LNCaP clone FGC (cell line): Measurements from ENCODE around the gene LEAP2.
A peak's percentile ranks its signal among the peaks of the same experiment; 100 is the strongest.

Source experiments
- DNase-seq: peaks from one replicate; pipeline ENCODE4 v3.0.0-alpha.2; 2011; ENCODE audit warnings: low read depth
- H3K4me3 ChIP-seq: 2 replicates; pipeline ENCODE4 v1.5.1; 2011; ENCODE audit warnings: mild to moderate bottlenecking, low read depth, low read length, control low read depth
- TF ChIP-seq, protein P1 (sequence below): IDR thresholded peaks from 2 replicates; pipeline ENCODE4 v1.5.1; 2012; ENCODE audit warnings: mild to moderate bottlenecking; ENCODE audit not compliant: control insufficient read depth, insufficient read depth; ENCODE audit errors: extremely low read depth

Gene LEAP2

DNA sequence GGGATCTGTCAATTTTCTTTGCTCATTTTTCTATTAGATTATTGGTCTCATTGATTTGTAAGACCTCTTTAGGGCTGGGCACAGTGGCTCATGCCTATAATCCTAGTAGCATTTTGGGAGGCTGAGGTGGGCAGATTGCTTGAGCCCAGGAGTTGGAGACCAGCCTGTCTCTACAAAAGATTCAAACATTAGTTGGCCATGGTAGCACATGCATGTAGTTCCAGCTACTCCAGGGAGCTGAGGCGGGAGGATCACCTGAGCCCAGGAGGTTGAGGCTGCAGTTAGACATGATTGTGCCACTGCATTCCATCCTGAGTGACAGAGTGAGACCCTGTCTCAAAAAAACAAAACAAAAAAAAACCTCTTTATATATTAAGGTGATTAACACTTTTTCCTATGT, 36.6 kb upstream of the LEAP2 start:
- no peak overlapping the region for H3K4me3 ChIP-seq
- TF ChIP-seq, protein P1, sequence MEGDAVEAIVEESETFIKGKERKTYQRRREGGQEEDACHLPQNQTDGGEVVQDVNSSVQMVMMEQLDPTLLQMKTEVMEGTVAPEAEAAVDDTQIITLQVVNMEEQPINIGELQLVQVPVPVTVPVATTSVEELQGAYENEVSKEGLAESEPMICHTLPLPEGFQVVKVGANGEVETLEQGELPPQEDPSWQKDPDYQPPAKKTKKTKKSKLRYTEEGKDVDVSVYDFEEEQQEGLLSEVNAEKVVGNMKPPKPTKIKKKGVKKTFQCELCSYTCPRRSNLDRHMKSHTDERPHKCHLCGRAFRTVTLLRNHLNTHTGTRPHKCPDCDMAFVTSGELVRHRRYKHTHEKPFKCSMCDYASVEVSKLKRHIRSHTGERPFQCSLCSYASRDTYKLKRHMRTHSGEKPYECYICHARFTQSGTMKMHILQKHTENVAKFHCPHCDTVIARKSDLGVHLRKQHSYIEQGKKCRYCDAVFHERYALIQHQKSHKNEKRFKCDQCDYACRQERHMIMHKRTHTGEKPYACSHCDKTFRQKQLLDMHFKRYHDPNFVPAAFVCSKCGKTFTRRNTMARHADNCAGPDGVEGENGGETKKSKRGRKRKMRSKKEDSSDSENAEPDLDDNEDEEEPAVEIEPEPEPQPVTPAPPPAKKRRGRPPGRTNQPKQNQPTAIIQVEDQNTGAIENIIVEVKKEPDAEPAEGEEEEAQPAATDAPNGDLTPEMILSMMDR, result no peak
- no peak for DNase-seq

DNA sequence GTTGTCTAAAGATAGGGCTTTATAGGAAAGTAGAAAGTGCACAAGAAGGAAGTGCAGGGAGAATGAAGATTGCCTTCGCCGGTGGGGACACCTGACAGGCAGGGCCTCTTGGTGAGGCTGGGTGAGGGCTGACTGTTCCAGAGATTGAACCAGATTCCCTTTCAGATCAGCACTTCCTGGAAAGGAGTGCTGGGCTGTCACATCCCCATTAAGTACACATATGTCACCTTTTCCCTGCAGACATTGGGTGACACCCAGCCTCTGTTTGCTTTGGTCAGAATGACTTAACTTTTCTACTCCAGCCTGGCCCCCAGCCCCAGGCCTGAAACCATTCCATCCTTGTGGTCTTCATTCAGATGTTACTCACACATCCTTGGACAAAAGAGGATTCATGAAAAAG, 35.6 kb upstream of the LEAP2 start:
- DNase-seq, result peak; percentile 59
- TF ChIP-seq, protein P1, result no peak
- no peak overlapping the region for H3K4me3 ChIP-seq

DNA sequence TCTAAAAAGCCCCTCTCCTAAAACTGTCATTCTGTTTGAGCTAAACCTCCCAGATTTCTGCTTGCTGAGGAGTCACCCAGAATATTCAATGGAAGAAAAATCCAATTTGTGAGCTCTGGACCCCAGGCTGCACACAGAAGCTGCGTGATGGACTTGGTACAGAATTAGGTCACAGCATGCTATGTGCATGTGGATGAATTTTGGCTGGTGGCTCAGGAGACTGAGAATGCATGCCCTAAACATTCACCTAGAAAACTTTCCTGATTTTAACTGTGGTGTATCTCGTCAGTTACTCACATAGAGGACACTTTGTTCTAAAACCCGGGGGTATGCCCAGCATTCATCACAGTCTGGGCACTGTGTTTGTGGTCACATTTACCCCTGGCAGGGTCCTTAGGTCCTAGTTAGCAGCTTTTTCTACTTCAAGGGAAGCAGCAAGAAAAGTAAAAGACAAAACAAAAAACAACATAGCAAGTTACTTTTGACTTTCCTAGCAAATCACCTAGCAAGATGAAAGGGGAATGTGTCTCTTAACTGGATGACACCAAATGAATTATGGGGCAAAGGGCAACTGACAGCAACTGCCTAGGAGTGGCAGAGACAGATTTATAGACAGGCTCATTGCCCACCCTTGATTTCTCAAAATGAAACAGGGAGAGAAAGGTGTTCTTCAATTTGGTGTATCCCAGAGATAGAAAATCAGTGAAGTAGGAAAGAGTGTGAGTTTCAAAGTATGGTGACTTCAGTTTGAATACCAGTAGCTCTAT, 34.8 kb upstream of the LEAP2 start:
- DNase-seq, result no peak
- TF ChIP-seq, protein P1, result no peak
- no peak overlapping the region for H3K4me3 ChIP-seq

DNA sequence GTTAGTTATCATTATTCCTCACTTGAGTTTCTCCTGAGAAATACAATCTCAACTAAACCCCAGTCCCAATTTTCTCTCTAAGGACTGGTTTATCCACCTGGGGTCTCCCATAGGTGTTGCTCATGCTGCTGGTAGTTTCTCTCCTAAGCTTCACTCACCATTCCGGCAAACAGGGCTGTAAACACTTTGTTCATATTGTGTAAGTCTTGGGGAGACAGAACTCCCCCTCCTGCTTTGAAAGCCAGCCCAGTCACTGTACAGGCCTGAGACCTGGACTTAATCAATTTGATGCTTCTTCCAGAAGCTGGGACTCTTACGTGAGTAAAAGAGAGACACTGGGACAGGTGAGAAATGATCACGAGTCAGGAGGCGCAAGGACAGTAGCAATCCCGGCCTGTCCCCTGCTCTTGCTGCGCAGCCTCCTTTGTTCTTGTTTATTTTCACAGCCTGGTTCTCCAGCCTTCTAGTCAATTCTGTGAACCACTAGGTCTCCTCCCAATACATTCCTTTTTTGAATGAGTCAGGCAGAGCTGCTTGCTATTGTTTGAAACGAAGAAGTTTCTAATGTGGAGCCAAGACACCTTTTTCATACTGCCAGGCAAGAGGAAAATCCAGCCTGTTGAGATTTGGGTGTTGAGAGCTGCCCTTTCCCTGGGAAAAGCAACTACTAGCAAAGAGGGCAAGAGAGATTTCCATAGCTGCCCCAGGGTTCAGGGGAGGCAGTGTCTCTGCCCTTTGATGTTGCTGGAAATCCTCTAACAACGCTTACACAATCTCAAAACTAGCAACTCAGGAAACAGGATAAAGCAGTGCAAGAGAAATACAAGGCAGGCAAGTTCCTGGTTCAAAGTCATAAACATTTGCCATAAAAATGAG, 33.8 kb upstream of the LEAP2 start:
- TF ChIP-seq, protein P1, result no peak
- no peak overlapping the region for H3K4me3 ChIP-seq
- DNase-seq, result peak; percentile 76

DNA sequence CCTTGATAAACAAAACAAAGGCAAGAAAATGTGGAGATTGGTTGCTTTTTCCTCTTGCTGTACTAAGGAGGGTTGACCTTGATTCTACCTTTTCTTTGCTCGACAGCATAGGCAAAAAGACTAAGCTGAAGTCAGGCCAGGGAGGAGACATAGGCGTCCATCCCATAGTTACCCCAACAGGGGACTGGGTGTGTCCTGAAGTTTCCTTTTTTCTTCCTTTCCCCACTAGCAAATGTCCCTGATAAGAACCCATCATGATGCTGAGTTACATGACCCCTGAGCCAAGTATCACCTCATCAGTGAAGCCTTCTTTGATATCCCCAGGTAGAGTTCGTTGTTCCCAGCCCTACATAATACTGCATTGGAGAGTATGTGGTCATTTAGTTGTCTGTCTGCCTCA, 33.2 kb upstream of the LEAP2 start:
- no peak for DNase-seq
- no peak overlapping the region for H3K4me3 ChIP-seq
- TF ChIP-seq, protein P1, result no peak

DNA sequence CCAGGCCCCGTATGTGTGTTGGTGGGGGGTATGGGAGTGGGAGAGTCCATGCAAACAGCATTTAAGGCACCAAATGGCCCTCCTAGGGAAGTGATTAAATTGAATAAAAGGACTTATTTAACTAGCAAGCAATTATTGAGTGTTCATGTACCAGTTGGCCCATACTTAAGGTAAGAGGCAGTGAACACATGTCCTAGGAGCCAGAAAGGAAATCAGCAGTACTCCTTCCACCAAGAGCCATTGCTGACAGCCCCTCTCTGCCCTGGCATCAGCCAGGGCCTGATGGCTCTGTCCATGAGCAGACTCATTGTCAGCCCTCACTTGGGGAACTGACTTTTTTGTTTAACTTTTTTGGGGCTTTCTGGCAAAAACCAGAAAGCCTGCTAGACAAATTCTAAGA, 32.6 kb upstream of the LEAP2 start:
- TF ChIP-seq, protein P1, result no peak
- DNase-seq, result no peak
- no peak overlapping the region for H3K4me3 ChIP-seq
